GM21717 (cell line): ENCODE results near the gene STEEP1.

Source experiments
- ATAC-seq: cut with Tn5 transposase; IDR thresholded peaks from one replicate; pipeline ENCODE4 v1.9.1; 2021; ENCODE audit warnings: mild to moderate bottlenecking, moderate library complexity; ENCODE audit not compliant: unreplicated experiment

The STEEP1 gene

DNA sequence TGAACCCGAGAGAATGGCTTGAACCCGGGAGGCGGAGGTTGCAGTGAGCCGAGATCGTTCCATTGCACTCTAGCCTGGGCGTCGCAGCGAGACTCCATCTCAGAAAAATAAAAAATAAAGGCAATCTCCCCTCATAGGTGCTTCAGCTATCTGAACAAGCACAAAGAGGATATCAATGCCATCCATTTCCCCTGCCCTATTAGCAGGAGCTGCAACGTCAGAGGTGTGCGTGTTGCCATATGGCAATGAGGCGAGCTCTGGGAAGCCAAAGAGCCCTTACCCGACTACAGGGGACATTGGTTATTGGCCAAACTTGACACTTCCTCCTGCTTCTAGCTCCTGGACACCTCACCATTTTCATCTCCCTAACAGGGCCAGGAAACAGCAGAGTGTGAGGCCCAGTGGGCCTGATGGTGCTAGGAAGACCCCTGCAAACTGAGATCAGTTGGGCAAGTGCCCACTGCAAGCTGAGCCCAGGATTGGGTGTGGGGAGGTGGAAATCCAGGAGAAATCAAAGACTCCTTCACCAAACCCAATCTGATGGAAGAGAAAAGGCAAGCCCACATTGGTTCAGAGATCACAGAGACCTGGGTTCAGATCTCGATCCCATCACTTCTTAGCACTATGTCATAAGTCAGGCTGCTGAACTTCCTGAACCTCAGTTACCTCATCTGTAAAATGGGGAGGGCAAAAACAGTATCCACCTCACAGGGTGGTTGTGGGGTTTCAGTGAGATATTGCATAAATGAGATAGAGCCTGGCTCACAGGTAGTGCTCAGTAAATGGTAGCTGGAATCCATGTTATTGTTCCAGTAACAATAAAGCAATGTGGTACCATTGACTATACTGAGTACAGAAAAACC is 75.8 kb downstream of the STEEP1 start:
- ATAC-seq = no peak

DNA sequence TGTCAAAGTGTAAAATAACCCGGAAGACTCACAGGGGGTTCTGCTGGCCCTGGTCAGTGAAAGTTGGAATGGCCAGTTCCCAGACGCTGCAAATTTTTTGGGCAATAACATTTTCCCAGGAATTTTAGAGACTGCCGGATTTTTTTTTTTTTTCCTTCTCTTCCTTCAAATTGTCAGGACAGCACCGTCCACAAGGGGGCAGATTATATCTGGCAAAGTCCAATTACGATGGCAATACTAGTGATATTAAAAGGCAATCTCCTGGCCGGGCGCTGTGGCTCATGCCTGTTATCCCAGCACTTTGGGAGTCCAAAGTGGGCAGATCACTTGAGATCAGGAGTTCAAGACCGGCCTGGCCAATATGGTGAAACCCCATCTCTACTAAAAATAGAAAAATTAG is 76.5 kb downstream of the STEEP1 start:
- ATAC-seq = no peak
